Osteocyte (in vitro differentiated cells): ENCODE measurements around the gene YPEL1. TPM values are rescaled to one million over a fixed set of nuclear protein-coding genes. Genes with fewer than 3 reads are reported as not detected.

ENCODE experiments used
- DNase-seq: peaks from one replicate; pipeline ENCODE4 v3.0.0; 2021; ENCODE audit warnings: mixed read lengths; ENCODE audit not compliant: unreplicated experiment; ENCODE audit errors: extremely low spot score
- H3K27ac Mint-ChIP-seq: one replicate; pipeline ENCODE4 v1.8.0; 2021; ENCODE audit warnings: mild to moderate bottlenecking, mixed read lengths; ENCODE audit not compliant: unreplicated experiment
- H3K27me3 Mint-ChIP-seq: one replicate; pipeline ENCODE4 v1.8.0; 2021; ENCODE audit warnings: mixed read lengths; ENCODE audit not compliant: unreplicated experiment
- H3K36me3 Mint-ChIP-seq: one replicate; pipeline ENCODE4 v1.8.0; 2021; ENCODE audit warnings: mixed read lengths; ENCODE audit not compliant: unreplicated experiment
- H3K4me1 Mint-ChIP-seq: one replicate; pipeline ENCODE4 v1.8.0; 2021; ENCODE audit warnings: mixed read lengths; ENCODE audit not compliant: unreplicated experiment
- H3K4me3 Mint-ChIP-seq: one replicate; pipeline ENCODE4 v1.8.0; 2021; ENCODE audit warnings: mild to moderate bottlenecking, moderate library complexity, mixed read lengths; ENCODE audit not compliant: unreplicated experiment
- H3K9me3 Mint-ChIP-seq: one replicate; pipeline ENCODE4 v1.8.0; 2021; ENCODE audit warnings: mixed read lengths; ENCODE audit not compliant: unreplicated experiment
- CTCF ChIP-seq: fragments of 200-600 bp; sonication (generic); IDR thresholded peaks from 2 replicates; pipeline ENCODE4 v1.5.0; 2021; ENCODE audit warnings: antibody characterized with exemption, mild to moderate bottlenecking, moderate library complexity
- total RNA-seq: library from RNA; stranded (reverse); gene quantifications from 2 replicates; pipeline ENCODE4 v1.2.1, GENCODE V29; 2021

Gene YPEL1
- total RNA-seq, 1 donor from 2014 or later: 14.7 TPM

- no peak for DNase-seq
- no peaks in the 10 kb centered on the region for H3K27me3 Mint-ChIP-seq
- peaks cover 31% of the 10 kb centered on the region for H3K4me1 Mint-ChIP-seq
- peaks cover 35% of the 10 kb centered on the region for H3K36me3 Mint-ChIP-seq
- no peaks in the 10 kb centered on the region for H3K9me3 Mint-ChIP-seq
- no peak overlapping the region for H3K27ac Mint-ChIP-seq
- TF ChIP-seq CTCF: no peak
- no peak overlapping the region for H3K4me3 Mint-ChIP-seq
These were observed 23.5 kb upstream of the YPEL1 start for GRCh38 chr22:21759093-21759492.

GRCh38 chr22:21758091-21758864, 22.7 kb upstream of the YPEL1 start:
- no peaks in the 10 kb centered on the region for H3K9me3 Mint-ChIP-seq
- no peak overlapping the region for H3K27ac Mint-ChIP-seq
- H3K27me3 Mint-ChIP-seq: no peaks in the 10 kb centered on the region
- no peak overlapping the region for H3K4me3 Mint-ChIP-seq
- DNase-seq: no peak
- H3K4me1 Mint-ChIP-seq: peaks cover 31% of the 10 kb centered on the region
- H3K36me3 Mint-ChIP-seq: peaks cover 29% of the 10 kb centered on the region
- TF ChIP-seq CTCF: no peak

- H3K4me1 Mint-ChIP-seq: peaks cover 27% of the 10 kb centered on the region
- H3K9me3 Mint-ChIP-seq: no peaks in the 10 kb centered on the region
- no peak for TF ChIP-seq CTCF
- H3K4me3 Mint-ChIP-seq: no peak overlapping the region
- peak overlapping the region; percentile 56 for H3K27ac Mint-ChIP-seq
- no peak for DNase-seq
- H3K36me3 Mint-ChIP-seq: peaks cover 21% of the 10 kb centered on the region
- H3K27me3 Mint-ChIP-seq: no peaks in the 10 kb centered on the region
These were observed 20.3 kb upstream of the YPEL1 start for GRCh38 chr22:21755851-21756284.

GRCh38 chr22:21754523-21754922, 18.9 kb upstream of the YPEL1 start:
- H3K36me3 Mint-ChIP-seq: peaks cover 17% of the 10 kb centered on the region
- no peak for TF ChIP-seq CTCF
- H3K27ac Mint-ChIP-seq: no peak overlapping the region
- no peak overlapping the region for H3K4me3 Mint-ChIP-seq
- H3K4me1 Mint-ChIP-seq: peaks cover 25% of the 10 kb centered on the region
- no peaks in the 10 kb centered on the region for H3K27me3 Mint-ChIP-seq
- DNase-seq: no peak
- no peaks in the 10 kb centered on the region for H3K9me3 Mint-ChIP-seq

- Mint-ChIP-seq H3K27ac (no peak overlapping the region), H3K4me3 (no peak overlapping the region), H3K36me3 (peaks cover 12% of the 10 kb centered on the region), H3K4me1 (peaks cover 25% of the 10 kb centered on the region), H3K27me3 (no peaks in the 10 kb centered on the region), H3K9me3 (no peaks in the 10 kb centered on the region)
- no peak for DNase-seq
- TF ChIP-seq CTCF: no peak
These were observed 17.9 kb upstream of the YPEL1 start for GRCh38 chr22:21753374-21754111.
